ENCODE results near the gene WNT8B.
A peak's percentile ranks its signal among the peaks of the same experiment; 100 is the strongest.

WNT8B gene

GRCh38 chr10:100483876-100484666 is 21.3 kb downstream of the WNT8B start:
- DNase-seq = no peak

- DNase-seq = no peak
These were observed 22.6 kb downstream of the WNT8B start for GRCh38 chr10:100485366-100485765.

- DNase-seq = no peak
These were observed 23.1 kb downstream of the WNT8B start for GRCh38 chr10:100485801-100486495.

GRCh38 chr10:100487529-100487928 is 24.7 kb downstream of the WNT8B start:
- no peak for DNase-seq

GRCh38 chr10:100489396-100489795 is 26.6 kb downstream of the WNT8B start:
- peak; percentile 41 to 70 (median 58) for DNase-seq

GRCh38 chr10:100490531-100490930 is 27.7 kb downstream of the WNT8B start:
- no peak for DNase-seq

GRCh38 chr10:100496567-100496966 is 33.8 kb downstream of the WNT8B start:
- no peak for DNase-seq

GRCh38 chr10:100498059-100498458 is 35.2 kb downstream of the WNT8B start:
- no peak for DNase-seq

GRCh38 chr10:100501423-100501822 is 38.6 kb downstream of the WNT8B start:
- DNase-seq = peak in 1 of 3 donors; percentile 13

- DNase-seq = no peak
These were observed 40.2 kb downstream of the WNT8B start for GRCh38 chr10:100502926-100503494.

- no peak for DNase-seq
These were observed 41.3 kb downstream of the WNT8B start for GRCh38 chr10:100504096-100504495.

GRCh38 chr10:100505164-100505563 is 42.4 kb downstream of the WNT8B start:
- no peak for DNase-seq

- DNase-seq = no peak
These were observed 44.0 kb downstream of the WNT8B start for GRCh38 chr10:100506596-100507356.

GRCh38 chr10:100507357-100507732 is 44.5 kb downstream of the WNT8B start:
- DNase-seq = no peak

- DNase-seq = no peak
These were observed 45.5 kb downstream of the WNT8B start for GRCh38 chr10:100508266-100508665.

- peak; percentile 60 to 65 (median 62) for DNase-seq
These were observed 45.9 kb downstream of the WNT8B start for GRCh38 chr10:100508691-100509150.

GRCh38 chr10:100509241-100509840 is 46.5 kb downstream of the WNT8B start:
- DNase-seq = no peak

- DNase-seq = no peak
These were observed 47.9 kb downstream of the WNT8B start for GRCh38 chr10:100510533-100511308.

- DNase-seq = no peak
These were observed 52.8 kb downstream of the WNT8B start for GRCh38 chr10:100515612-100516011.

- DNase-seq = no peak
These were observed 54.0 kb downstream of the WNT8B start for GRCh38 chr10:100516847-100517246.

- DNase-seq = peak; percentile 78 to 80 (median 79)
These were observed 56.0 kb downstream of the WNT8B start for GRCh38 chr10:100518761-100519241.
